ENCODE data around the gene CTXN1. TPM values are rescaled to one million over a fixed set of nuclear protein-coding genes. Genes with fewer than 3 reads are reported as not detected.
"Not testable (repeated sequence)": the region's sequence is repeated elsewhere in the genome, so short reads cannot be mapped to it uniquely, and the experiment has no call there.

CTXN1 gene
- total and polyA plus RNA-seq, 5 donors from 2014 or later, result not detected

DNA sequence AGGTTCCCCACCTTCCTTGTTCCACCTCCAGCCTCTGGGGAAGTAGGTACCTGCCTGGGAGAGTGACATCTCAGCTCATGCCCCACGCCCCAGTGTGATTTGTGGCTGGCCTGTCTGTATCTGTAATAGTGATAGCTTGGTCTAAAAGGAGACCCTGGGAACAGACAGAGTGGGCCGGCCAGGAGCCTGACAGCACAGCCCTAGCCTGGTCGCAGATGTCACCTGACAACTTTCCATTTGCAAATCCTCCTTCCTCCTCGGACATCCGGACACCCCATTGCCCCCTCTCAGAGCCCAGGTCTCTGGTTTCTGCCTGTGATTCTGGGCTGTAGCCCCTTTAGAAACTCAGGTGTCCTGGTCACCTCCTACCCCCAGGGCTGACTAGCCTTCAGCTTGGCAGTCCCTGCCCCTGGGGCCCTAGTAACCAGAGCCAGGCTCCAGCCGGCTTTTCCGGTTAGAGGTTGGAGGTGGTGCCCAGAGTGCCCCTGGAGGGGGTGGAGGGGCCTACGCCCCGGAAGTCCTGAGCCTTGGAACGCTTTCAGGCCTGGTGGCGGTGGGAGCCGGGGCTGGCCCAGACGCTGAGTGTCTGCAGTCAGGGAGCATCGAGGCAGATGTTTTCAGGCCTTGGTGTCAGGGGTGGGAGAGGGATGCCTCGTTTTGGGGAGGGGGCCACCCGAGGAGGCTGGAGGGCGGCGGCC is 31.2 kb downstream of the CTXN1 start:
- H3K27me3 ChIP-seq (ENCODE audit: control insufficient read depth, insufficient read depth, low read length), result no peaks in the 10 kb centered on the region
- no peaks in the 10 kb centered on the region for H3K36me3 ChIP-seq (ENCODE audit: control insufficient read depth, insufficient read depth, low read length)
- Mint-ChIP-seq H3K27ac (no peak overlapping the region), H3K4me1 (no peaks in the 10 kb centered on the region), H3K4me3 (no peak overlapping the region), H3K27me3 (peaks cover 11% of the 10 kb centered on the region), H3K9me3 (no peaks in the 10 kb centered on the region), H3K36me3 (no peaks in the 10 kb centered on the region)
- H3K9me3 ChIP-seq (ENCODE audit: control insufficient read depth in 2 of 2, low read length in 2 of 2), result no peaks in the 10 kb centered on the region
- H3K4me3 ChIP-seq (ENCODE audit: low read depth, low read length), result no peak overlapping the region
- no peak for ATAC-seq (ENCODE audit: low read depth in 2 of 2)
- no peak overlapping the region for H3K27ac ChIP-seq (ENCODE audit: insufficient read depth, low read length, poor library complexity, severe bottlenecking)
- DNase-seq, result no peak
- no peaks in the 10 kb centered on the region for H3K4me1 ChIP-seq (ENCODE audit: control insufficient read depth, insufficient read depth, low read length, poor library complexity, severe bottlenecking)

- not testable (repeated sequence) for H3K4me3 Mint-ChIP-seq; H3K36me3 Mint-ChIP-seq; H3K9me3 ChIP-seq (ENCODE audit: control insufficient read depth in 2 of 2, low read length in 2 of 2); H3K27ac ChIP-seq (ENCODE audit: insufficient read depth, low read length, poor library complexity, severe bottlenecking); H3K27ac Mint-ChIP-seq; DNase-seq; H3K4me1 ChIP-seq (ENCODE audit: control insufficient read depth, insufficient read depth, low read length, poor library complexity, severe bottlenecking); H3K4me3 ChIP-seq (ENCODE audit: low read depth, low read length); ATAC-seq (ENCODE audit: low read depth in 2 of 2); H3K4me1 Mint-ChIP-seq; H3K27me3 ChIP-seq (ENCODE audit: control insufficient read depth, insufficient read depth, low read length); H3K9me3 Mint-ChIP-seq; H3K36me3 ChIP-seq (ENCODE audit: control insufficient read depth, insufficient read depth, low read length)
- peaks cover 19% of the 10 kb centered on the region for H3K27me3 Mint-ChIP-seq
These were observed 32.4 kb downstream of the CTXN1 start for GRCh38 chr19:7893362-7894101.

DNA sequence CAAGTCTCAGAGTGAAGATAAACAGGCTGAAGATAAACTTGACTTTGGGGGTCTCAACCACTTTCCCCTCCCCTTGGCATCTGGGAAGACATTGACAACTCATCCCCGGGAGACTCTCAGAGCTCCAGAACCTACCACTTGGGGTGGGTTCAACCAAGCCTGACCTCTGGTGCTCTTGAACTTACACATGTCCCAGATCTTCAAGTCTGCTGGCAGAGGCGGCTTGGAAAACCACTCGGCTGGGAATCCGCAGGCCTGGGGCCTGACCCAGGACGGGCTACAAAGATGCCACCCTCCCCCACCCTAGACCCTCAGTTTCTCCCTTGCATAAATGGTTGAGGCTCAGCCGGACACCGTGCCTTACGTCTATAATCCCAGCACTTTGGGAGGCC is 37.1 kb downstream of the CTXN1 start:
- DNase-seq, result no peak
- H3K27ac ChIP-seq (ENCODE audit: insufficient read depth, low read length, poor library complexity, severe bottlenecking), result no peak overlapping the region
- no peaks in the 10 kb centered on the region for H3K36me3 Mint-ChIP-seq
- no peaks in the 10 kb centered on the region for H3K36me3 ChIP-seq (ENCODE audit: control insufficient read depth, insufficient read depth, low read length)
- no peak overlapping the region for H3K4me3 Mint-ChIP-seq
- H3K27me3 ChIP-seq (ENCODE audit: control insufficient read depth, insufficient read depth, low read length), result peaks cover 3% of the 10 kb centered on the region
- no peaks in the 10 kb centered on the region for H3K4me1 ChIP-seq (ENCODE audit: control insufficient read depth, insufficient read depth, low read length, poor library complexity, severe bottlenecking)
- ATAC-seq (ENCODE audit: low read depth in 2 of 2), result no peak
- H3K27ac Mint-ChIP-seq, result no peak overlapping the region
- peaks cover 0 to 1% (median 0%) of the 10 kb centered on the region in 7 donors for H3K9me3 Mint-ChIP-seq
- peaks cover 34% of the 10 kb centered on the region for H3K27me3 Mint-ChIP-seq
- H3K4me3 ChIP-seq (ENCODE audit: low read depth, low read length), result no peak overlapping the region
- H3K9me3 ChIP-seq (ENCODE audit: control insufficient read depth in 2 of 2, low read length in 2 of 2), result no peaks in the 10 kb centered on the region
- H3K4me1 Mint-ChIP-seq, result no peaks in the 10 kb centered on the region

- no peak within 1 kb of the TSS for H3K27ac Mint-ChIP-seq
- H3K27me3 Mint-ChIP-seq, result peaks cover 34% of the 10 kb centered on the region
These were observed 37.6 kb downstream of the CTXN1 start, which contains the start of gene LRRC8E for GRCh38 chr19:7888145-7888825. TSS of gene LRRC8E (plus strand) at chr19:7888510. CDS start at chr19:7895604, 7,094 bp downstream.

GRCh38 chr19:7887408-7888144 is 38.4 kb downstream of the CTXN1 start:
- no peak overlapping the region for H3K4me3 Mint-ChIP-seq
- peaks cover 0 to 1% (median 0%) of the 10 kb centered on the region in 7 donors for H3K9me3 Mint-ChIP-seq
- no peaks in the 10 kb centered on the region for H3K4me1 Mint-ChIP-seq
- no peak for ATAC-seq (ENCODE audit: low read depth in 2 of 2)
- Histone ChIP-seq H3K27me3 (ENCODE audit: control insufficient read depth, insufficient read depth, low read length) (peaks cover 3% of the 10 kb centered on the region), H3K36me3 (ENCODE audit: control insufficient read depth, insufficient read depth, low read length) (no peaks in the 10 kb centered on the region), H3K4me1 (ENCODE audit: control insufficient read depth, insufficient read depth, low read length, poor library complexity, severe bottlenecking) (no peaks in the 10 kb centered on the region), H3K4me3 (ENCODE audit: low read depth, low read length) (no peak overlapping the region), H3K9me3 (ENCODE audit: control insufficient read depth in 2 of 2, low read length in 2 of 2) (no peaks in the 10 kb centered on the region), H3K27ac (ENCODE audit: insufficient read depth, low read length, poor library complexity, severe bottlenecking) (no peak overlapping the region)
- no peak overlapping the region for H3K27ac Mint-ChIP-seq
- peaks cover 34% of the 10 kb centered on the region for H3K27me3 Mint-ChIP-seq
- no peaks in the 10 kb centered on the region for H3K36me3 Mint-ChIP-seq
- DNase-seq, result no peak

More at GRCh38 chr19:7888145-7888825, 37.6 kb downstream of the CTXN1 start, which contains the start of gene LRRC8E:
- Histone ChIP-seq H3K4me3 (ENCODE audit: low read depth, low read length) (no peak within 1 kb of the TSS), H3K9me3 (ENCODE audit: control insufficient read depth in 2 of 2, low read length in 2 of 2) (no peaks in the 10 kb centered on the region), H3K27ac (ENCODE audit: insufficient read depth, low read length, poor library complexity, severe bottlenecking) (no peak within 1 kb of the TSS), H3K27me3 (ENCODE audit: control insufficient read depth, insufficient read depth, low read length) (peaks cover 3% of the 10 kb centered on the region), H3K36me3 (ENCODE audit: control insufficient read depth, insufficient read depth, low read length) (no peaks in the 10 kb centered on the region), H3K4me1 (ENCODE audit: control insufficient read depth, insufficient read depth, low read length, poor library complexity, severe bottlenecking) (no peaks in the 10 kb centered on the region)
- Mint-ChIP-seq H3K4me1 (no peaks in the 10 kb centered on the region), H3K9me3 (peaks cover 0 to 1% (median 0%) of the 10 kb centered on the region in 7 donors), H3K36me3 (no peaks in the 10 kb centered on the region), H3K4me3 (no peak within 1 kb of the TSS)
- no peak for DNase-seq
- peak; percentile 60 to 71 for ATAC-seq (ENCODE audit: low read depth in 2 of 2)

DNA sequence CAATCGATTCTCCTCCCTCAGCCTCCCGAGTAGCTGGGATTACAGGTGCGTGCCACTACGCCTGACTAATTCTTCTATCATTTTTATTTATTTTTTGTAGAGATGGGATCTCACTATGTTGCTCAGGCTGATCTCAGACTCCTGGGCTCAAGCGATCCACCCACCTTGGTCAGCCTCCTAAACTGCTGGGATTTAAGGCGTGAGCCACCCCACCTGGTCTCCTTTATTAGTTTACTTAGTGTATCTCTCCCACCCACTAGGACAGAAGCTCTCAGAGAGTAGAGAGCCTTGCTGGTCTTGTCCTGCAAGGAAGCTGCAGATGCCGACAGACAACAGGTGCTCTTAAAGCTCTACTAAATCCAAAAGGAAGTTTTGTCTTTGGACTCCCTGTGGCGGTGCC is 40.1 kb downstream of the CTXN1 start:
- peak overlapping the region in 1 of 3 donors; percentile 16 for H3K27ac Mint-ChIP-seq
- Histone ChIP-seq H3K27me3 (ENCODE audit: control insufficient read depth, insufficient read depth, low read length) (peaks cover 3% of the 10 kb centered on the region), H3K36me3 (ENCODE audit: control insufficient read depth, insufficient read depth, low read length) (no peaks in the 10 kb centered on the region), H3K27ac (ENCODE audit: insufficient read depth, low read length, poor library complexity, severe bottlenecking) (no peak overlapping the region), H3K4me1 (ENCODE audit: control insufficient read depth, insufficient read depth, low read length, poor library complexity, severe bottlenecking) (no peaks in the 10 kb centered on the region), H3K4me3 (ENCODE audit: low read depth, low read length) (no peak overlapping the region), H3K9me3 (ENCODE audit: control insufficient read depth in 2 of 2, low read length in 2 of 2) (no peaks in the 10 kb centered on the region)
- H3K27me3 Mint-ChIP-seq, result peaks cover 29% of the 10 kb centered on the region
- peaks cover 0 to 1% (median 0%) of the 10 kb centered on the region in 7 donors for H3K9me3 Mint-ChIP-seq
- no peaks in the 10 kb centered on the region for H3K4me1 Mint-ChIP-seq
- DNase-seq (no peak), ATAC-seq (ENCODE audit: low read depth in 2 of 2) (no peak)
- no peak overlapping the region for H3K4me3 Mint-ChIP-seq
- H3K36me3 Mint-ChIP-seq, result no peaks in the 10 kb centered on the region

DNA sequence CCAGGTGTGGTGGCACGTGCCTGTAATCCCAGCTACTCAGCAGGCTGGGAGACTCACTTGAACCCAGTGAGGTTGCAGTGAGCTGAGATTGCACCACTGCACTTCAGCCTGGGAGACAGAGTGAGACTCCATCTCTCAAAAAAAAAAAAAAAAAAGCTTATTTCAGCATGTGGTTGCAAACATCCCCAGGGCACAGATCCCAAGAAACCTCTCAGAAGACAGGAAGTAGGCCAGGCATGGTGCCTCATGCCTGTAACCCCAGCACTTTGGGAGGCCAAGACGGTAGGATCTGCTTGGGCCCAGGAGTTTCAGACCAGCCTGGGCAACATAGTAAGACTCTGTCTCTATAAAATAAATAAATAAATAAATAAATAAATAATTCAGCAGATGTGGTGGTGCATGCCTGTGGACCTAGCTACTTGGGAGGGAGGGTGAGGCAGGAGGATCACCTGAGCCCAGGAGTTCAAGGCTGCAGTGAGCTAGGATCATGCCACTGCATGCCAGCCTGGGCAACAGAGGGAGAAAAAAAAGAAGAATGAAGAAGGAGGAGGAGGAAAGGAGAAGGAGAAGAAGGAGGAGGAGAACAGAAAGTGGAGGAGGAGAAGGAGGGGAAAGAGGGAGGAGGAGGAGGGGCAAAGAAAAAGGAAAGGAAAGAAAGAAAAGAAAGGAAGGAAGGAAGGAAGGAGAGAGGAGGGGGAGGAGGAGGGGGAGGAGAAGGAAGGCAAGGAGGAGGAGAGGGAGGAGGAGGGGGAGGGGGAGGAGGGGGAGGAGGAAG is 42.0 kb downstream of the CTXN1 start:
- no peaks in the 10 kb centered on the region for H3K4me1 Mint-ChIP-seq
- H3K4me1 ChIP-seq (ENCODE audit: control insufficient read depth, insufficient read depth, low read length, poor library complexity, severe bottlenecking), result no peaks in the 10 kb centered on the region
- DNase-seq (no peak), ATAC-seq (ENCODE audit: low read depth in 2 of 2) (no peak)
- H3K4me3 Mint-ChIP-seq, result no peak overlapping the region
- H3K9me3 Mint-ChIP-seq, result peaks cover 0 to 1% (median 0%) of the 10 kb centered on the region in 7 donors
- H3K36me3 ChIP-seq (ENCODE audit: control insufficient read depth, insufficient read depth, low read length), result no peaks in the 10 kb centered on the region
- peaks cover 3% of the 10 kb centered on the region for H3K27me3 ChIP-seq (ENCODE audit: control insufficient read depth, insufficient read depth, low read length)
- H3K27ac ChIP-seq (ENCODE audit: insufficient read depth, low read length, poor library complexity, severe bottlenecking), result no peak overlapping the region
- H3K36me3 Mint-ChIP-seq, result no peaks in the 10 kb centered on the region
- H3K27me3 Mint-ChIP-seq, result peaks cover 24% of the 10 kb centered on the region
- no peak overlapping the region for H3K4me3 ChIP-seq (ENCODE audit: low read depth, low read length)
- H3K27ac Mint-ChIP-seq, result no peak overlapping the region
- no peaks in the 10 kb centered on the region for H3K9me3 ChIP-seq (ENCODE audit: control insufficient read depth in 2 of 2, low read length in 2 of 2)
